NCI-H1436 treated with DMSO at 0.1 percent for 48 hours (cell line): Measurements from ENCODE around the gene DCAF11.

Source experiments
- DNase-seq: peaks from one replicate; lab custom pipeline; 2025; lab: John Stamatoyannopoulos, UW

The DCAF11 gene

DNA sequence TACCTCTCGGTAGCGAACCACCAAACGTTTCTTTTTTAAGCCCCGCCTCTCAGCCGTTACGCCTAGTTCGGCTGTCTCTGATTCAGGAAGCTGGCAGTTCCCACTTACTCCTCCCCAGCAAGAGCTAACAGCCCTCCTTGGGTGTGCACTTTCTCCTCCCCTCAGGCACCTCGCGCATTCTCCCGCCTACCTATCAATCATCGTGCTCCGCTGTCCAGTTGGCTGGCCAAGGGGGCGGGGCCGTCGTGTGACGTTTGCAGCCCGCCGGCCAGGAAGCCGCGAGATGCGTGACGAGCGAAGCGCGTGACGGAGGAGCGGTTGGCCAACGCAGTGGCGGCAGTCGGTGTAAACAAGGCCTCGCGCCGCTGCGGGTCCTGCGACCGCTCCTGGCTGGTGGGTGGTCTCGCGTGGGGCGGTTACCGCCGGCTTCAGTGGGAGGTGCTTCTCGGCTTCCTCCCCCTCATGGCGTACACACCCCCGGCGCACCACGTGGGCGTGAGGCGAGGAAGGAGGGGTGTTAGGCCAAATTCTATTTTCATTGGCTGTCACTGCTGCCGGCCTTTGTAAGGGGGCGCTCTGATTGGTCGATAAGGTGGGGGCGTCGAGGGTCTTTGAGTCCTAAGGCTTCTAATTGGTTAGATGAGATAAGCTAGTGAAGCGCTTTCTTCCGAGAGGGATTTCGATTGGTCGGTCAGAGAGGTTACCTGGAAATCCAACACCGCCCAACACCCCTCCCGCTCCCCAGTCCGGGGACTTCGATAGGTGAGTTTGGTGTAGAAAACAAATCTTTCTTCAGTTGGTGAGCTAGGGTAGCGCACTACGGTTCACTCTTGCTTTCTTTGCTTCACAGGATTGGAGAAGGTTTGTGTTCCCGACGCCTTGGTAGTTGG, at the start of gene DCAF11, which contains the start of gene NRL:
Gene DCAF11, plus strand, starts transcription at position 246 of the 890 bp plus-strand sequence. CDS start 818 bp downstream, outside the sequence.
Gene NRL, minus strand, starts transcription at position 418 of the 890 bp plus-strand sequence. CDS start 32,101 bp downstream, outside the sequence.
- peak; percentile 98 for DNase-seq

DNA sequence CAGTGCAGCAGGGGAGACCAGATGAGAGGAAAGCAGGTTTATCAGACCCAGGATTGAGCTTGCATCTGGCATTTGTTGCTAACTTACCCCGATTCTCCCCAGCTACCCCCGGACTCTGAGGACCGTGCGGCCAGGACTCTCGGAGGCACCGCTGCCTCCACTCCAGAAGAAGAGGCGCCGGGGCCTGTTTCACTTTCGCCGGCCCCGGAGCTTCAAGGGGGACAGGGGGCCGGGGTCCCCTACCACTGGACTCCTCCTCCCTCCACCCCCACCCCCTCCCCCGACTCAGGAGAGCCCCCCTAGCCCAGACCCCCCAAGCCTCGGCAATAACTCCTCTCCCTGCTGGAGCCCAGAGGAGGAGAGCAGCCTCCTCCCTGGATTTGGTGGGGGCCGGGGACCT, 49.7 kb upstream of the DCAF11 start:
- no peak for DNase-seq

GRCh38 chr14:24065408-24065807, 49.2 kb upstream of the DCAF11 start:
- DNase-seq = no peak

GRCh38 chr14:24066496-24067132, 48.0 kb upstream of the DCAF11 start:
- DNase-seq = no peak

DNA sequence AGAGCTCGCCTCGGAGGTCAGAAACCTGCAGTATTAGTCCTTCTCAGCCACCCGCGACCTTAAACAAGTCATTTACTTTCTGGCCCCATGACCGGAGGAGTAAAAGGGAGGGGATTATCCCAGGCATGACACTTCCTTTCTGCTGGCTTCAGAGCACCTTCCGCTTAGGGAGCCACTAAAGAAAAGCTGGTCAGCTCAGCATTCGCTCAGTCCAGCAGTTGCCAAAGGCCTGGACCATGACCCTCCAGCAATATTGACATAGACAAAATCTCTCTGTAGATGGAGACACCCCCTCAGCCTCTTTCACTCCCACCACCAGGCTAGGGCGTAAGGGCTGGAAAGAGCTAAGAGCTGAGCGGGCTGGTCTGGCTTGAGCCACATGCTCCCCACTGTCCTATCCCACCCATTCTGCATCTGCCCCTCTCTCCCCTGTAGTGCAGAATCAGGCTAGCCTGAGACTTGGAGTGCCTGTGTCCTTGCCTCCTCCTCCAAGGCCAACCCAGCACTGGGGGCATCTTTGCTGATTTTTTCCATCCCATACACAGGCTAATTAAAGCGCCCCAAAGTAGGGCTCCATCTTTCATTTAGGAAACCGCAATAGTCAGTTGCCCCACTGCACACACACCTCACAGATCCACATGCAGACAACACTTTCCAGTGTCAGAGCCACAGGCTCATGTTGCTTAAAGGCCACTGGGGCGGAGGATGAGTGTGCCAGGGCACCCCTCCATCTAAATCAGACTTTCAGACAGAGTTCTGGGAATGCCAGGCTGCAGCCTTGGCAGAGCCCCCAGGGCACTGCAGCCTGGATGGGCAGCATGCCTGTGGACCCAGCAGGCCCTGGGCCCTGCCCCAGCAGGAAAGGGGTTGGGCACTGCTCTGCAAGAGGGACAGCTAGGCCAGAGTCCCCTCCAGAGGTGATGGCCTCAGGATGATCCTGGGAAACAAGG, 47.2 kb upstream of the DCAF11 start:
- no peak for DNase-seq

GRCh38 chr14:24068711-24069410, 45.7 kb upstream of the DCAF11 start:
- DNase-seq = no peak

- DNase-seq = no peak
These were observed 45.2 kb upstream of the DCAF11 start for GRCh38 chr14:24069411-24069735.

DNA sequence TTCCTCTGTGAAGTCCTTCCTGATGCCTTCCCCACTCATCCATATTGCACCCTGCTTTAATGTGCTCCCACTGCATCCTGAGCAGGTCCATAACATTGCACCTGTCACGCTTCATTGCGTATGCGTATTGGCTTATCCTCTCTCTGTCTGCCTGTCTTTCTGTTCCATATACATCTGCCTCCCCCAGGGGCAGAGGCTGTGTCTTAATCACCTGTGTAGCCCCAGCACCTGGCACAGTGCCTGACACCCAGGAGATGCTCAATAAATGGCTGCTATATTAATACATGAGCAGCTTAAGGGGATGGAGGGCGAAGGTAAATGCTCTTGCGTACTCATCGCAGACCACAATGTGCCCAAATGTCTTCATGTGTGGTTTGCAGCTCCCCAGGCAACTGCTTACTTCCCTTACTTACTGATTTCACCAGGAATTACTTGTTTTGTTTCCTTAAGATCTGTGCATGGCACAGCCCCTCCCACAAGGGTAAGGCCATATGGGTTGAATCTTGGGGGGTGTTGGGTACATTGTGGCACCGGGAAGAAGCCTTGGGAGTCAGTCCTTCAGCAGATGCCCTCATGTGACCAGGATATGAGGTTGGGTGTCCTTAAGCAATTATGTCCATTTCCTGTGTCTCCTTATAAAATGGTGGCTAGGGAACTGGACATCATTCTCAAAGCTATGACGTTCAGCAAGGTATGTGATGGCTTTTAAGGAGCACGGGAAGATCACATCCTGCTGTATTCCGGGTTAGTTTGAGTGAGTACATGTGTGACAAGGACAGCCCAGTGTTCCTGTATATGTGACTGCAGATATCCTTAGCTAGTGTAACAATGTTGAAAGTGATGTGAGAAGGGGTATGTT, 44.1 kb upstream of the DCAF11 start:
- no peak for DNase-seq

DNA sequence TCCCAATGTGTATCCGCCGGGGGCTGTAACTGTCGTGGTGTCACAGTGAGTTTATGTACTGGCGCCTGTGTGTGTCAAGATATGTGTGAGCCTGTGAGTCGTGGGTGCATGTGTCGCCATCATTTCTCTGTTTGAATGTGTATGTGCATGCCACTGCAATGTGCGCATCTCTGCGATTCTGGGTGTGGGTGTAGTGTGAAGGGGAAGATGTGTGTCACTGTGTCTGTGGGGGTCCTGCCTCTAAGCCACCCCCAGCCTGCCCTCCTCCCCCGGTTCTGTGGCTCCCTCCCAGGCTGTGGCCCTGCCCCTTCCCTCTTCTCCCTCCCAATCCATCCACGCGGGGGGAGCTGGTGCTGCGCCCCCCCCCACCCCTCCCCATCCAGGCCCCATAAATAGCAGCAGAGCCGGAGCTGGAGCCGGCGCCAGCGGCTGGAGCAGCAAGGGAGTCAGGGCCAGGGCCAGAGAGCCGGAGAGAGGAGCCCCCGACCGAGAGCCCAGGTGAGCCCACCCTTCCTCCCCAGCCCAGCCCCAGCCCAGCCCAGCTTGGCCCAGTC, 43.4 kb upstream of the DCAF11 start, which contains the start of gene CPNE6:
Gene CPNE6, plus strand, starts transcription at position 419 of the 554 bp plus-strand sequence. CDS start 1,375 bp downstream, outside the sequence.
- DNase-seq = no peak

DNA sequence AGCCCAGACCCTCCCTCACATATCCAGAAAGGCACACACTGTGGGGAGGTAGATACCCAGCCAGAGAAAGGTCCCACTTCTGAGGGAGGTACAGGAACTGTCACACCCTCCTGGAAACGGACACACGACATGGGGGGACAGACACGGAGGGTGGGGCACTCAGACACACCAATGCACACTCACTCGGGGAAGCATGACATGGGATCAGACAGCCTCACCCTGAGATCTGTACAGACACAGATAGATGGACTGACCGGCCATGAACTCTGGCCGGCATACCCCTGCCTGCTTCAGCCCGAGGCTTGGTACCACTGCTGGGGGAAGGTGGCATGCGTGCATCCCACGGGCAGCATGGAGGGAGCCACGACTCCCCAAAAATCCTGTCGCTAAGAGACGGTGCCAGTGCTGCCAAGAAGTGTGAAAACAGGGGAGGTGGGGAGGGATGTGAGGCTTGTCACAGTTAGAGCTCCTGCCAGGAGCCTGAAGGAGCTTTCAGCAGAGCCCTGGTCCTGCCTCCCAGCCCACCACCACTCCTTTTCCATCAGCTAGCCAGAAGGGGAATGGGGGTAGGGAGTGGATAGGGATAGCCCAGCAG, 42.6 kb upstream of the DCAF11 start:
- no peak for DNase-seq

- DNase-seq = no peak
These were observed 42.1 kb upstream of the DCAF11 start for GRCh38 chr14:24072436-24072835.

GRCh38 chr14:24072881-24073877, 41.4 kb upstream of the DCAF11 start:
- no peak for DNase-seq

DNA sequence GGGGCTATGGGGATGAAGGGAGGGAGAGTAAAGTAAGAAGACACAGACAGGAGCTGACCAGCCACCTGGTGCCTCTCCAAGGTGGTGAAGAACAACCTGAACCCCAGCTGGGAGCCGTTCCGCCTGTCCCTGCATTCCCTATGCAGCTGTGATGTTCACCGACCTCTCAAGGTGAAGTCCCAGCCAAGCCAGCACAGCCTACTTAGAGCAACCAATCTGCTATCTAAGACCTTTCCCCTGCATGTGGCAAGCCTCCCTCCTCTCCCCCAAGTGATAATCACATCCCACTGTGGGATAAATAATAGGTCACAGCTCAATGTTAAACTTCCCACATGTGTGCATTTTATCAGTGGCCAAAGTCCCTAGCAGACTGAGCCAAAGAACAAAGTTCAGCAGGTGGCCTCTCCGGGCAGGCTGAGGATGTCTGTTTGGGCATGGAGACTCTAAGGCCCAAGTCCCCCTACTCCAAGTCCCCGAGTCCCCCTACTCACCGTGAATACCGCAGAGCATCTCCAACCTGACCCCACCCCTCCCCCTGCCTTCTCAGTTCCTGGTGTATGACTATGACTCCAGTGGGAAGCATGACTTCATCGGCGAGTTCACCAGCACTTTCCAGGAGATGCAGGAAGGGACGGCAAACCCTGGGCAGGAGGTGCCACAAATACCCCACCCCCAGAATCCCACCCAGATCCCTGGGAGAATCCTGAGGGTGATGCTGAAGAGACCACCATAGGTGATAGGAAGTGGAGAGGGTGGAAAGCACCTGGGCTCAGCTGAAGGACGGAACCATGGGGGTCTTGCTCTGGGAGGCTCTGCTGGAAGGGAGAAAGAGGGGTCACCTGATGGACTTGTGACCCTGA, 39.7 kb upstream of the DCAF11 start:
- DNase-seq = no peak

- DNase-seq = no peak
These were observed 38.9 kb upstream of the DCAF11 start for GRCh38 chr14:24075485-24076301.

DNA sequence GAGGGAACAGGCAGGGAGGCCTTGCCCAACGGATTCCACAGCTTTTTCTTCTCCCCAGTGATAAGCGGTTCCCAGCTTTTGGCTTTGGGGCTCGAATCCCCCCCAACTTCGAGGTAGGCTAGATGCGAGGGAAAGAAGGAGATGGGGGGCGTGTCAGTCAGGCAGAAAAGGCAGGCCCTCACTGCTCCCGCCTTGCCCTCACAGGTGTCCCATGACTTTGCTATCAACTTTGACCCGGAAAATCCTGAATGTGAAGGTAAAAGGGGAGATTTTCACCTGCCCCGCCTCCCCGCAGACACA, 38.3 kb upstream of the DCAF11 start:
- DNase-seq = no peak

DNA sequence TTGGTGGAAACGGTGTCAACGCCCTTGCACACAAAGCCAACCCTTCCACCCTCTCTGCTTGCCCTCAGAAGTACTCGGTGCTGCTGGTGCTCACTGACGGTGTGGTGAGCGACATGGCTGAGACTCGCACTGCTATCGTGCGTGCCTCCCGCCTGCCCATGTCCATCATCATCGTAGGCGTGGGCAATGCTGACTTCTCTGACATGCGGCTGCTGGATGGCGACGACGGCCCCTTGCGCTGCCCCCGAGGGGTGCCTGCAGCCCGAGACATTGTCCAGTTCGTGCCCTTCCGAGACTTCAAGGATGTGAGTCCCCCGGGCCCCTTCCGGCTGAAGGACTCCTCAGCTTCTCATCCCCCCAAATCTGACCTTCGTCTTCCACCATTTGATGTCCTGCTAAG, 37.5 kb upstream of the DCAF11 start:
- DNase-seq = no peak

DNA sequence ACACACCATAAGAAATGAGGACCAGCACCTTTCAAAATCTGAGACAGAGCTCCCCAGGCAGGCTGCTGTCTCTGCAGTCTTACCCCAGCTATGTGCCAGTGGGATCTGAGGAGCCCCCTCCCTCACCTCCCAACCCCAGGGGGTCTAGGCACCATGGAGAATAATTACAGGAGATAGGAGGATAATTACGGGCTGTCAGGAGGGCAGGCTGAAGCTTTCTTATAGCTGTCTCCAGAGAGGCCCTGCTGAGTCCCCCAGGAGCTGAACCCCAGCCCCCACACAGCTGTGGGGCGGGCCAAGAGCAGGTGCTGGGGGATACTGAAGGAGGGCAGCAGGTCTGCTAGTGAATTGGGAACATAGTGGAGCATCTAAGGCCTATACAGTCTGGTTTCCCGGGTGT, 36.4 kb upstream of the DCAF11 start:
- DNase-seq = peak; percentile 64
